ENCODE results near the gene LSM4. TPM values are rescaled to one million over a fixed set of nuclear protein-coding genes. Genes with fewer than 3 reads are reported as not detected.

LSM4 gene
- total RNA-seq, 4 donors from 2014 or later, result 70.4 to 167 (median 156) TPM

- peaks cover 4 to 93% (median 63%) of the 10 kb centered on the region in 4 donors for H3K4me1 ChIP-seq
- WGBS, 2 donors, result 0 to 1% methylated on average over 29 of the region's 29 CpGs
- peaks cover 0 to 28% (median 0%) of the 10 kb centered on the region in 3 donors for H3K36me3 ChIP-seq
- H3K9me3 ChIP-seq, result no peaks in the 10 kb centered on the region
- peak overlapping the region; percentile 31 to 53 (median 38) for H3K4me3 ChIP-seq
- peak overlapping the region; percentile 95 to 100 (median 98) for H3K27ac ChIP-seq
- H3K27me3 ChIP-seq, result no peaks in the 10 kb centered on the region
- TF ChIP-seq EP300 (IDR thresholded peaks at IDR 0.05), result peak; percentile 32 to 96
- TF ChIP-seq, protein P1, sequence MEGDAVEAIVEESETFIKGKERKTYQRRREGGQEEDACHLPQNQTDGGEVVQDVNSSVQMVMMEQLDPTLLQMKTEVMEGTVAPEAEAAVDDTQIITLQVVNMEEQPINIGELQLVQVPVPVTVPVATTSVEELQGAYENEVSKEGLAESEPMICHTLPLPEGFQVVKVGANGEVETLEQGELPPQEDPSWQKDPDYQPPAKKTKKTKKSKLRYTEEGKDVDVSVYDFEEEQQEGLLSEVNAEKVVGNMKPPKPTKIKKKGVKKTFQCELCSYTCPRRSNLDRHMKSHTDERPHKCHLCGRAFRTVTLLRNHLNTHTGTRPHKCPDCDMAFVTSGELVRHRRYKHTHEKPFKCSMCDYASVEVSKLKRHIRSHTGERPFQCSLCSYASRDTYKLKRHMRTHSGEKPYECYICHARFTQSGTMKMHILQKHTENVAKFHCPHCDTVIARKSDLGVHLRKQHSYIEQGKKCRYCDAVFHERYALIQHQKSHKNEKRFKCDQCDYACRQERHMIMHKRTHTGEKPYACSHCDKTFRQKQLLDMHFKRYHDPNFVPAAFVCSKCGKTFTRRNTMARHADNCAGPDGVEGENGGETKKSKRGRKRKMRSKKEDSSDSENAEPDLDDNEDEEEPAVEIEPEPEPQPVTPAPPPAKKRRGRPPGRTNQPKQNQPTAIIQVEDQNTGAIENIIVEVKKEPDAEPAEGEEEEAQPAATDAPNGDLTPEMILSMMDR (IDR thresholded peaks at IDR 0.05), result peak in 2 of 5 experiments; percentile 19 to 24
- TF ChIP-seq POLR2A (IDR thresholded peaks at IDR 0.05), result peak; percentile 63 to 83
- DNase-seq (ENCODE audit: low spot score in 2 of 2), result peak; percentile 77 to 81
Observed at GRCh38 chr19:18304458-18305310, 18.2 kb downstream of the LSM4 start.

GRCh38 chr19:18304208-18304457 lies 18.7 kb downstream of the LSM4 start:
- Histone ChIP-seq H3K27ac (peak overlapping the region; percentile 95 to 100 (median 98)), H3K27me3 (no peaks in the 10 kb centered on the region), H3K4me1 (peaks cover 4 to 90% (median 63%) of the 10 kb centered on the region in 4 donors), H3K4me3 (peak overlapping the region; percentile 31 to 53 (median 38)), H3K36me3 (peaks cover 0 to 23% (median 0%) of the 10 kb centered on the region in 3 donors), H3K9me3 (no peaks in the 10 kb centered on the region)
- no peak for DNase-seq (ENCODE audit: low spot score in 2 of 2)
- TF ChIP-seq POLR2A (IDR thresholded peaks at IDR 0.05) (no peak), EP300 (IDR thresholded peaks at IDR 0.05) (no peak)
- TF ChIP-seq, protein P1 (IDR thresholded peaks at IDR 0.05), result no peak
- whole genome bisulfite sequencing, 2 donors, result 6% methylated on average over 2 of the region's 2 CpGs

- Histone ChIP-seq H3K4me3 (no peak overlapping the region), H3K4me1 (peaks cover 4 to 66% (median 51%) of the 10 kb centered on the region in 4 donors), H3K27me3 (no peaks in the 10 kb centered on the region), H3K9me3 (no peaks in the 10 kb centered on the region), H3K27ac (peak overlapping the region; percentile 76 to 100 (median 97)), H3K36me3 (peaks cover 0 to under 1% (median 0%) of the 10 kb centered on the region in 3 donors)
- 62 to 68% methylated on average over 4 of the region's 4 CpGs for WGBS, 2 donors
- TF ChIP-seq EP300 (IDR thresholded peaks at IDR 0.05) (no peak), POLR2A (IDR thresholded peaks at IDR 0.05) (no peak)
- TF ChIP-seq, protein P1 (IDR thresholded peaks at IDR 0.05), result no peak
- no peak for DNase-seq (ENCODE audit: low spot score in 2 of 2)
Observed at GRCh38 chr19:18301718-18302111, 21.2 kb downstream of the LSM4 start.

- TF ChIP-seq EP300 (IDR thresholded peaks at IDR 0.05), result peak in 1 of 2 donors; percentile 76
- no peak for TF ChIP-seq POLR2A (IDR thresholded peaks at IDR 0.05)
- H3K27ac ChIP-seq, result peak overlapping the region; percentile 76 to 100 (median 97)
- H3K4me1 ChIP-seq, result peaks cover 4 to 60% (median 45%) of the 10 kb centered on the region in 4 donors
- WGBS, 2 donors, result 31 to 33% methylated on average over 17 to 18 of the region's 18 CpGs
- H3K27me3 ChIP-seq, result no peaks in the 10 kb centered on the region
- DNase-seq (ENCODE audit: low spot score in 2 of 2), result peak; percentile 58 to 63
- no peak overlapping the region for H3K4me3 ChIP-seq
- H3K36me3 ChIP-seq, result no peaks in the 10 kb centered on the region
- H3K9me3 ChIP-seq, result no peaks in the 10 kb centered on the region
Observed at GRCh38 chr19:18300930-18301717, 21.8 kb downstream of the LSM4 start.

GRCh38 chr19:18299654-18300053 lies 23.2 kb downstream of the LSM4 start:
- Histone ChIP-seq H3K27me3 (no peaks in the 10 kb centered on the region), H3K9me3 (no peaks in the 10 kb centered on the region), H3K4me3 (no peak overlapping the region), H3K36me3 (no peaks in the 10 kb centered on the region), H3K27ac (peak overlapping the region in 2 of 4 donors; percentile 99 to 100), H3K4me1 (peaks cover 0 to 47% (median 32%) of the 10 kb centered on the region in 4 donors)
- TF ChIP-seq EP300 (IDR thresholded peaks at IDR 0.05), result no peak
- TF ChIP-seq, protein P1 (IDR thresholded peaks at IDR 0.05), result no peak
- no peak for TF ChIP-seq POLR2A (IDR thresholded peaks at IDR 0.05)
- DNase-seq (ENCODE audit: low spot score in 2 of 2), result no peak
- 90 to 95% methylated on average over 9 of the region's 9 CpGs for whole genome bisulfite sequencing, 2 donors
